HG02852 (cell line): ENCODE data around the gene HS3ST5.
"Not testable (repeated sequence)": the region's sequence is repeated elsewhere in the genome, so short reads cannot be mapped to it uniquely, and the experiment has no call there.

Experiments
- ATAC-seq: cut with Tn5 transposase; IDR thresholded peaks from one replicate; pipeline ENCODE4 v1.9.1; 2021; ENCODE audit warnings: mild to moderate bottlenecking, moderate library complexity; ENCODE audit not compliant: unreplicated experiment

Gene HS3ST5

GRCh38 chr6:114158411-114158810, 184.4 kb downstream of the HS3ST5 start:
- no peak for ATAC-seq

DNA sequence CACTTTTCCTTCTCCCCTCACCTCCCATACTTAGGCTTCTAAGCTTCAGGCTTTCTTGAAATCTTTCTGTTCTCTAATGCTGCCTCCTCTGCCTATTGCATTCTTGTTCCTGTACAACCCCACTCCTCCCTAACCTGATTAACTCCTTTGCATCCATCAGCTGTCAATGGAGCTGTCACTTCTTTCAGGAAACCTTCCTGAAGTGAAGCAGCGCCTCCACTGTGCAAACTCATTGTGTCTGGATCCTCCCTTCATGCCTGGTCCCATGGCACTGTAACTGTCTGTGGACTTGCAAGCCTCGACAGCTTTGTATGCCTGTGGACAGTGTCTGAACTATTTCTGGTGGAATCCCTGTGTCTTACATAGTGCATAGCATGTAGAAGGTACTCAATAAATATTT, 185.0 kb downstream of the HS3ST5 start:
- ATAC-seq: no peak

DNA sequence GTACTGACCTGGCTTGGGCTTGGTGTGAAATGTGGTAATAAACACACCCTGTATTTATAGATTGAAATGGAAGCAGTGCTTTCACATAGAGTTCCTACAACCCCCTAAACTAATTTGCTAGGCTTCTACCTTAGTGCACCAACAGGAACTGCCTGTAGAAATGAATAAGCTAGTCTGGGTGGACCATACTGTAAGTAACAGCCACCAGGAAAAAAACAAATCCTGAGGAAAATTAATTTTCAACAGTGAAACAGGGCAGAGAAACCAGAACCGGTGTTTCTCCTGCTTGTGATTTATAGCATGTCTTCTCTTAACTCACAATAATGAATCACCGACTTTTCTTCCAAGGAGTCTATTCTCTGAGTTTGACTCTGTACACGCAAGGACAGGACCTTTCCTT, 187.1 kb downstream of the HS3ST5 start:
- ATAC-seq: no peak

- ATAC-seq: no peak
Measured at GRCh38 chr6:114154812-114155211, 188.0 kb downstream of the HS3ST5 start.

GRCh38 chr6:114153448-114153847, 189.4 kb downstream of the HS3ST5 start:
- ATAC-seq: no peak

DNA sequence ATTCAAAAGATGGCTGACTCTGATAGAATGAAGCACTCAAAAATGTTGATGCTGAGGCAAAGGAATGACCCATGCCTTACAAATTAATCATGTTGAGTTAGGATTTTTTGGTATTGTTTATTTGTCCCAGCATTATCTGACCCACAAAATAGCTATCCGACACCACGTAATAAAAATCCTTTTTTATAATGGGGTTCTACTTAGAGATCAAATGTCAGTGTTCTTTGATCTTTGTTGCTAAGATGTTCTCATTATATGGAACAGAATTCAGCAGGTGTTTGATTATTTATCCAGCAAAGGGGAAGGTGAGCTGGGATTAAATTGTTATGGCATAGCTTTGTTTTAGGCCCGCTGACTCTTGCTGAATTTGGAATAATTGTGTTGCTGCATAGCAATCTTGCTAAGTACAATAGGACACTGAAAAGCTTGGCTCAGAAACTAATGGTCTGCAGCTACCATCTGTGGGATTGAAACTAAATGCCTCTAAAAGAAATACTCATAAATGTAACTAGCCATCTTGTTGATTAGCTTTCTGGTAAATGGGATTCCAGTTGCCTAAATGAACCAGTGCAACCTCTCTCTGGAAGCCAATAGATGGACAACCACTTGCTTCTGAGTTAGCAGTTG, 191.6 kb downstream of the HS3ST5 start:
- ATAC-seq: no peak

- ATAC-seq: not testable (repeated sequence)
Measured at GRCh38 chr6:114149182-114149581, 193.6 kb downstream of the HS3ST5 start.

DNA sequence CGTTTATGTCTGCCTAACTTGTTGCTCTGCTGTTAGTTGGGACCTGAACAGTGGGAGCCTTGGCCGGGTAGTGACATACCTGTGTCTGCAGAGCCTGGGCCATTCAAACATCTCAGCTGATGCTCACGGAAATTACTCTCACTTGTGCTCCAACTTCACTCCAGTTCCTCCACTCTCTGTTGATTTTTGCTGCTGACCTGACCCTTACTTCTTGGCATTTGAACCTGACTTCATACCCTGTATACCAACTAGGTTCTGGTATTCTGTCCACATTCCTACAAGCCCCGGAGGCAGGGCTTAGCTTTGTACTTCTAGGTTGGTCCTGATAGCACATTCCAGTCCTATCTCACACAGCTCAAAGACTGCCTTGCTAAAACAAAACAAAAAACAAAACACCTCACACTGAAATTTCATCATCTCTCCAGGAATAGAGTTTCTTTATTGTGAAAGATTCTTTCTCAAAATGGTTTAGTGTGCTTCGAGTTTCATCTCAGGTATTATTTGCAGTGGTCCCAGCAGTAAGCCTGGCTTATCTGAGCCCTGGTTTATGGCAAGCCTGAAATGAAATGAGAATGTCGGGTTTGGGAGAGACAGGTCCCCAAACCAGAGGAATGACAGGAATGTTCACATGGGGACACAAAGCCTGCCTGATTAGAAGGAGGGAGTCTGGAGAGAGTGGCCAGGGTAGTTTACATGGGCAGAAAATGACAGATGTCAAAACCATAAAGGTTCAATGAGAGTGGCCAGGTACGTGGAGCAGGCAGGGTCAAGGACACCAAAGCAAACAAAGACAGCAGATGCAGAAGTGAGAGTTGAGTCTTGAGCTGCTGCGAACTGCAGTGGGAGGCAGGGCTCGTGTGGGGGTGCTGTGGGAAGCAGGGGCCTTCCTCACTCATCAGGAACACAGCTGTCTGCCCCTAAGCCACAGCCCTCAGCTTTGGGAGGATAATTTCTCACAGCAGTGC, 197.7 kb downstream of the HS3ST5 start:
- no peak for ATAC-seq

GRCh38 chr6:114142258-114142657, 200.6 kb downstream of the HS3ST5 start:
- ATAC-seq: no peak

GRCh38 chr6:114140416-114140815, 202.4 kb downstream of the HS3ST5 start:
- no peak for ATAC-seq

GRCh38 chr6:114138577-114139248, 204.1 kb downstream of the HS3ST5 start:
- ATAC-seq: no peak

- ATAC-seq: no peak
Measured at GRCh38 chr6:114135363-114135971, 207.4 kb downstream of the HS3ST5 start.

DNA sequence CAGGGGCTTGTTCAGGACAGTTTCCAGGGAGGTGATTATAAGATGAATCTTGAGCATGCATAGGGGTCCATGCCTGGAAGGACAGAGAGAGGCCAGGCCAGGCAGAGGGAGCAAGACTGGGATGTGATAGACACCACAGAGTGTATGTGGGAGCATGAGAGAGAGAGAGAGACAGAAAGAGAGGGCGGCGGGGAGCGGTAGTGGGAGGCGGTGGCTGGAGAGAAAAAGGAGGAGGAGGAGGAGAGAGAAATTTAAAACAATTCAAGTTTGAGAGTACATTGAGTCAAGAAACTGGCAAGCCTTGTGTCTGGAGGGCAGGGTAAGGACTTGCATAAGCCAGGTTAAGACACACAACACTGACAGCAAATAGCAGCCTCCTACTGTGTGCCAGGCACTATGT, 209.0 kb downstream of the HS3ST5 start:
- no peak for ATAC-seq

DNA sequence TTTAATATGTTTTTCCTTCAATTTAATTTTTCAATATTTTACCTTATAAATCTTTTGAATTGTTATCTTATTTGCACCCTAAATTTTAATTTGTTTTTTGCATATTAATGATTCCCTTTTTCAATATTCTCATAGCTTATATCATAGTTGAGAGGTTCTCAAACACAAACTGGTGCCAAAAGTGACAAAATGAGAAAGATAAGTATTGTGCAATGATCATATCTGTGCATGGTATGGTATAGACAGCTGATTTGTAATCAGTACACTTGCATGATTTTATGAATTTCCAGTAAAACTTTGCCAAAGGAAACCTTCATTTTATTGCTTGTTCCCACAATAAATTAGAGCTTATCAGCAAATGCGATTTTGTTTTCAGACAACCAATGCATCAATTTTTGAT, 210.9 kb downstream of the HS3ST5 start:
- no peak for ATAC-seq

DNA sequence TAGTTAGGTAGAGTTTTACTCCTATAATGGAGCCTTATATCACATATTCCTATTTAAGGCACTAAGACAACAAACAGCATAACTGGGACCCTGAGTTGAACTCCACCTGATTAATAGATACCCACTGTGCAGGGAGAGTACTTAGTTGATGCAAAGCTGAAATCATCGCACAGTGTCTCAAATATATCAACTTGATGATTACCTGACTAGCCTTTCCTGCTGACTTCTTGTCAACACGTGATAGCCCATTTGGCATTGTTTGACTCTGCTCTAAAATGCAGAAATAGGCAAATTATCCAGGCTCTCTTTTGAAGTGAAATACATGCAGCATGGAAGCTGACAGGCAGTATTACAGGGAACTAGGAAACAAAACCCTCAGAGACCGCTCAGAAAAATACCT, 217.2 kb downstream of the HS3ST5 start:
- no peak for ATAC-seq

DNA sequence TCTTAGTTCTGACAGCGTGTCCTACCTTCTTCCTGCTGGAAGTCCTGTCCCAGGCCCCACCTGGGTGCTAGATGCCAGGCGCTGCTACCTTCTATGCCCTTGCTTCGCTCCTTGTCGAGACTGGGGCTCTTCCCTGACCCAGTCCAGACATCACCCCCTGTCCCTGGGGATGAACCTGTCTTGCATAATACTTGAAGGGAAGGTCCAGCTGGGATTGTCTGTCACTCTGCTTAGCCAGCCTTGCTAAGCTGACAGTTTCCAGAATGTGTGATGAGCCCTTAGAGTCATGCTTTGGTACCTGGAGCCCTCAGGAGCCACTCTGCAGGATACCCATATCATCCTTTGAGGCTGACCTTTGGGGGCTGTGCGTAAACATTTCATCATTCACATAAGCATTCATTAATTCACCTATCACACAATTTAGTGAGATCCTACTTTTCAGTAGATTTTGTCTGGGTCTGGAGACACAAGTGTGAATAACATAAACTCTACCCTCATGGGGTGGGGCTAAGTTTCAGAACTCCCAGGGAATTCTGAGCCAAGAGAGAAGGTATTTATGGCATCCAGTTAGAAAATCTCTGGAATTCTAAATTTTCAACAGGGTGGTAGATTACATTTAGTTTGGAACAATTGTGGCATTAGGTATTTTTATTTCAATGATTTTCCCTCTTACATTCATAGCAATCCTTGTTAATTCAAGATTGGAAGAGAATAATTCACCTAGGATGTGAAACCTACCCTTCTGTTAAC, 220.7 kb downstream of the HS3ST5 start:
- no peak for ATAC-seq

- no peak for ATAC-seq
Measured at GRCh38 chr6:114119056-114119455, 223.8 kb downstream of the HS3ST5 start.

DNA sequence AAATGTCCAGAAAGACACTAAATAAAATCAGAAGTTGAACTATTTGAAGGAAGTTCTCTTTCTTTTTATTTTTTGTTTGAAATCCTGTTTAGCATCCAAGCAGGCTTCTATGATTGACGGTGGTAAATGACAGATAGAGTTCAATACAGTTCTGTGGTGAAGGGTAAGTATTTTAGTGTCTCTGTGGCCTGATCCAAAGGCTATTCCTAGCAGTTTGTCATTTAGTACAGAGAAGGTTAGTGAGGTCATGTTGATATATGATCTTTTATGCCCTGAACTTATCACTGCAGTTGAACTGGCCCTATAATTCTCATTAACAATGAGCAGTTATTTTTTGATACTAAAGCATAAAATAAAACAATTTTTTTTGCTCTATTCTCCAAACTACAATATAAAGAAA, 227.2 kb downstream of the HS3ST5 start:
- ATAC-seq: no peak

- ATAC-seq: peak; percentile 67
Measured at GRCh38 chr6:114108119-114109002, 234.5 kb downstream of the HS3ST5 start.

GRCh38 chr6:114106020-114106419, 236.8 kb downstream of the HS3ST5 start:
- no peak for ATAC-seq
